WTC11 (cell line): ENCODE data around the gene LARP1. TPM values are rescaled to one million over a fixed set of nuclear protein-coding genes. Genes with fewer than 3 reads are reported as not detected.

Experiments
- ATAC-seq: fragments of 200-7000 bp; cut with Tn5 transposase; 2 replicates; pipeline ENCODE4 v1.10.0; 2021; ENCODE audit warnings: mild to moderate bottlenecking, moderate library complexity
- CTCF ChIA-PET: fragments of 300-600 bp; sonication (Branson Sonifier 250); formaldehyde crosslinking; loops from one replicate; lab custom pipeline; 2021; ENCODE audit warnings: antibody characterized with exemption; lab: Charles Lee
- POLR2A ChIA-PET: fragments of 350-600 bp; sonication (Branson Sonifier 250); formaldehyde crosslinking; loops from one replicate; lab custom pipeline; 2021; ENCODE audit warnings: antibody characterized with exemption; lab: Charles Lee
- DNase-seq: peaks from one replicate; pipeline ENCODE4 v3.0.0; 2021; ENCODE audit warnings: low spot score
- H3K27ac Mint-ChIP-seq: 2 replicates; pipeline ENCODE4 v1.8.0; 2021; ENCODE audit warnings: mixed read lengths
- H3K27me3 Mint-ChIP-seq: 2 replicates; pipeline ENCODE4 v1.8.0; 2021; ENCODE audit warnings: low read depth, mild to moderate bottlenecking, moderate library complexity, mixed read lengths
- H3K36me3 Mint-ChIP-seq: 2 replicates; pipeline ENCODE4 v1.8.0; 2021; ENCODE audit warnings: mixed read lengths
- H3K4me1 Mint-ChIP-seq: 2 replicates; pipeline ENCODE4 v1.8.0; 2022; ENCODE audit warnings: mixed read lengths
- H3K4me3 Mint-ChIP-seq: 2 replicates; pipeline ENCODE4 v1.8.0; 2021; ENCODE audit warnings: mild to moderate bottlenecking, moderate library complexity, mixed read lengths
- H3K9me3 Mint-ChIP-seq: 2 replicates; pipeline ENCODE4 v1.8.0; 2021; ENCODE audit warnings: mixed read lengths
- CREB1 ChIP-seq: sonication (generic); formaldehyde crosslinking; IDR thresholded peaks from 2 replicates; pipeline ENCODE4 v1.8.0; 2023; ENCODE audit warnings: mild to moderate bottlenecking, missing genetic modification reagents
- ELF4 ChIP-seq: sonication (generic); formaldehyde crosslinking; IDR thresholded peaks from 2 replicates; pipeline ENCODE4 v1.8.1; 2022; ENCODE audit warnings: low read depth, mild to moderate bottlenecking, moderate library complexity, missing genetic modification reagents
- EMX1 ChIP-seq: fragments of 250-450 bp; sonication (Bioruptor Pico); IDR thresholded peaks from 2 replicates; pipeline ENCODE4 v1.8.0; 2021; ENCODE audit warnings: mild to moderate bottlenecking
- IRF2 ChIP-seq: sonication (generic); formaldehyde crosslinking; IDR thresholded peaks from 2 replicates; pipeline ENCODE4 v1.8.0; 2022; ENCODE audit warnings: low read depth, missing genetic modification reagents, borderline replicate concordance
- JAZF1 ChIP-seq: fragments of 250-450 bp; sonication (Bioruptor Pico); IDR thresholded peaks from 2 replicates; pipeline ENCODE4 v1.9.0; 2021; ENCODE audit warnings: moderate library complexity, mild to moderate bottlenecking, inconsistent platforms
- KAT7 ChIP-seq: sonication (generic); formaldehyde crosslinking; IDR thresholded peaks from 2 replicates; pipeline ENCODE4 v1.8.1; 2023; ENCODE audit warnings: missing genetic modification reagents, mild to moderate bottlenecking, borderline replicate concordance
- MXD4 ChIP-seq: fragments of 250-450 bp; sonication (Bioruptor Pico); IDR thresholded peaks from 2 replicates; pipeline ENCODE4 v1.8.0; 2021; ENCODE audit warnings: mild to moderate bottlenecking, moderate library complexity, borderline replicate concordance
- NFATC4 ChIP-seq: fragments of 250-450 bp; sonication (Bioruptor Pico); IDR thresholded peaks from 2 replicates; pipeline ENCODE4 v1.9.0; 2021; ENCODE audit warnings: mild to moderate bottlenecking
- OVOL2 ChIP-seq: fragments of 250-450 bp; sonication (Bioruptor Pico); IDR thresholded peaks from 2 replicates; pipeline ENCODE4 v1.9.0; 2021; ENCODE audit warnings: mild to moderate bottlenecking, borderline replicate concordance
- SMAD3 ChIP-seq: sonication (generic); formaldehyde crosslinking; IDR thresholded peaks from 2 replicates; pipeline ENCODE4 v1.8.0; 2022; ENCODE audit warnings: missing genetic modification reagents, mild to moderate bottlenecking, borderline replicate concordance
- TP53 ChIP-seq: sonication (generic); formaldehyde crosslinking; IDR thresholded peaks from 2 replicates; pipeline ENCODE4 v1.8.1; 2023; ENCODE audit warnings: mild to moderate bottlenecking, missing genetic modification reagents
- ZBTB21 ChIP-seq: sonication (generic); formaldehyde crosslinking; IDR thresholded peaks from 2 replicates; pipeline ENCODE4 v1.8.1; 2023; ENCODE audit warnings: mild to moderate bottlenecking, missing genetic modification reagents, borderline replicate concordance
- ZNF121 ChIP-seq: sonication (generic); formaldehyde crosslinking; IDR thresholded peaks from 2 replicates; pipeline ENCODE4 v1.8.0; 2023; ENCODE audit warnings: missing genetic modification reagents
- ZNF219 ChIP-seq: sonication (generic); formaldehyde crosslinking; IDR thresholded peaks from 2 replicates; pipeline ENCODE4 v1.8.0; 2023; ENCODE audit warnings: missing genetic modification reagents, mild to moderate bottlenecking, borderline replicate concordance
- ZNF263 ChIP-seq: sonication (generic); formaldehyde crosslinking; IDR thresholded peaks from 2 replicates; pipeline ENCODE4 v1.8.1; 2022; ENCODE audit warnings: low read depth, mild to moderate bottlenecking, moderate library complexity, missing genetic modification reagents
- total RNA-seq: library from RNA; stranded (reverse); gene quantifications from 3 replicates; pipeline ENCODE4 v1.2.3, GENCODE V29; 2021
- TF ChIP-seq, protein P1 (sequence below): sonication (generic); formaldehyde crosslinking; IDR thresholded peaks from 2 replicates; pipeline ENCODE4 v1.8.1; 2023; ENCODE audit warnings: mild to moderate bottlenecking, missing genetic modification reagents, moderate library complexity
- TF ChIP-seq, protein P2 (sequence below): sonication (generic); formaldehyde crosslinking; IDR thresholded peaks from 2 replicates; pipeline ENCODE4 v1.8.1; 2023; ENCODE audit warnings: mild to moderate bottlenecking, moderate library complexity, missing genetic modification reagents
- TF ChIP-seq, protein P3 (sequence below): fragments of 250-450 bp; sonication (Bioruptor Pico); conservative IDR thresholded peaks from 2 replicates; pipeline ENCODE4 v1.9.0; 2021; ENCODE audit warnings: mild to moderate bottlenecking
- TF ChIP-seq, protein P4 (sequence below): fragments of 250-450 bp; sonication (Bioruptor Pico); IDR thresholded peaks from 2 replicates; pipeline ENCODE4 v1.9.0; 2021; ENCODE audit warnings: moderate library complexity, mild to moderate bottlenecking, inconsistent platforms, borderline replicate concordance
- TF ChIP-seq, protein P5 (sequence below): sonication (generic); formaldehyde crosslinking; IDR thresholded peaks from 2 replicates; pipeline ENCODE4 v1.8.0; 2023; ENCODE audit warnings: missing genetic modification reagents, mild to moderate bottlenecking, borderline replicate concordance
- TF ChIP-seq, protein P6 (sequence below): fragments of 250-450 bp; sonication (Bioruptor Pico); IDR thresholded peaks from 2 replicates; pipeline ENCODE4 v1.8.0; 2021; ENCODE audit warnings: mild to moderate bottlenecking

The LARP1 gene
- total RNA-seq, 1 experiment from 2014 or later = 406 TPM

DNA sequence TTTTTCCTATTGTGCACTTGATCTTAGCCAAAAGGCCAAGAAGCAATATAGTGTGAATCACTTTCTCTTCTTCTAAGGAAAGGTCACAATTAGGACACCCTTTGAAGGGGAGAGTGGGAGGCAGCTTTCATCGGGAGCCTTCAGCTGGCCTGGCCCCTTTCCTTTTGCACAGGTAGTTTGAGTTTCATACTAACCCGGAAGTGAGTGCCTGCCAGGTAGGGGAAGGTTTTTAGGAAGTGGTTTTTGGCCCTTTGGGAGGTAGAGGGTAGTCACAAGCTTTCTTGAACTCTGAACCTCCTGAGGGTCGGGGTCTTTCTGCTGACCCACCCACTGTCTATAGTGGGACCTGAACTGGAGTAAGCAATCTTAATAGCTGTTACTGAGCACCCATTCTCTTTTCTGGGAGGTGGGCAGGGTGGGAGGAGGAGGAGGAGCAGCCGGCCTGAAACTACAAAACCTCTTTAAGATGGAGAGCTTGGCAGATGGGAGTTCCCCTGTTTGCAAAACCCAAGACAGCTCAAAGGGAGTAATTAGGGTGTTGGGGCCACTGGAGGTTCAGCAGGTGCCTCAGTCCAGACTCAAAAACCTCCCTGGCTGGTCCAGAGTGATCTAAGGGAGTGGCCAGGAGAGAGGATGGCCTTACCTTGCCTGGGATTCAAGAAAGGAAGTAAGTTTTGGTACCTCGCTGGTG lies 6.0 kb downstream of the LARP1 start (continued):
- no peak for TF ChIP-seq ZNF219
- no peak for TF ChIP-seq OVOL2 (CRISPR knock-in tag)
- no peak for TF ChIP-seq ELF4 (CRISPR knock-in tag)
- TF ChIP-seq, protein P1, sequence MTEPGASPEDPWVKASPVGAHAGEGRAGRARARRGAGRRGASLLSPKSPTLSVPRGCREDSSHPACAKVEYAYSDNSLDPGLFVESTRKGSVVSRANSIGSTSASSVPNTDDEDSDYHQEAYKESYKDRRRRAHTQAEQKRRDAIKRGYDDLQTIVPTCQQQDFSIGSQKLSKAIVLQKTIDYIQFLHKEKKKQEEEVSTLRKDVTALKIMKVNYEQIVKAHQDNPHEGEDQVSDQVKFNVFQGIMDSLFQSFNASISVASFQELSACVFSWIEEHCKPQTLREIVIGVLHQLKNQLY = no peak
- TF ChIP-seq KAT7 (CRISPR knock-in tag) = no peak
- TF ChIP-seq, protein P2, sequence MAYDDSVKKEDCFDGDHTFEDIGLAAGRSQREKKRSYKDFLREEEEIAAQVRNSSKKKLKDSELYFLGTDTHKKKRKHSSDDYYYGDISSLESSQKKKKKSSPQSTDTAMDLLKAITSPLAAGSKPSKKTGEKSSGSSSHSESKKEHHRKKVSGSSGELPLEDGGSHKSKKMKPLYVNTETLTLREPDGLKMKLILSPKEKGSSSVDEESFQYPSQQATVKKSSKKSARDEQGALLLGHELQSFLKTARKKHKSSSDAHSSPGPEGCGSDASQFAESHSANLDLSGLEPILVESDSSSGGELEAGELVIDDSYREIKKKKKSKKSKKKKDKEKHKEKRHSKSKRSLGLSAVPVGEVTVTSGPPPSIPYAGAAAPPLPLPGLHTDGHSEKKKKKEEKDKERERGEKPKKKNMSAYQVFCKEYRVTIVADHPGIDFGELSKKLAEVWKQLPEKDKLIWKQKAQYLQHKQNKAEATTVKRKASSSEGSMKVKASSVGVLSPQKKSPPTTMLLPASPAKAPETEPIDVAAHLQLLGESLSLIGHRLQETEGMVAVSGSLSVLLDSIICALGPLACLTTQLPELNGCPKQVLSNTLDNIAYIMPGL (CRISPR knock-in tag) = no peak
- TF ChIP-seq, protein P3, sequence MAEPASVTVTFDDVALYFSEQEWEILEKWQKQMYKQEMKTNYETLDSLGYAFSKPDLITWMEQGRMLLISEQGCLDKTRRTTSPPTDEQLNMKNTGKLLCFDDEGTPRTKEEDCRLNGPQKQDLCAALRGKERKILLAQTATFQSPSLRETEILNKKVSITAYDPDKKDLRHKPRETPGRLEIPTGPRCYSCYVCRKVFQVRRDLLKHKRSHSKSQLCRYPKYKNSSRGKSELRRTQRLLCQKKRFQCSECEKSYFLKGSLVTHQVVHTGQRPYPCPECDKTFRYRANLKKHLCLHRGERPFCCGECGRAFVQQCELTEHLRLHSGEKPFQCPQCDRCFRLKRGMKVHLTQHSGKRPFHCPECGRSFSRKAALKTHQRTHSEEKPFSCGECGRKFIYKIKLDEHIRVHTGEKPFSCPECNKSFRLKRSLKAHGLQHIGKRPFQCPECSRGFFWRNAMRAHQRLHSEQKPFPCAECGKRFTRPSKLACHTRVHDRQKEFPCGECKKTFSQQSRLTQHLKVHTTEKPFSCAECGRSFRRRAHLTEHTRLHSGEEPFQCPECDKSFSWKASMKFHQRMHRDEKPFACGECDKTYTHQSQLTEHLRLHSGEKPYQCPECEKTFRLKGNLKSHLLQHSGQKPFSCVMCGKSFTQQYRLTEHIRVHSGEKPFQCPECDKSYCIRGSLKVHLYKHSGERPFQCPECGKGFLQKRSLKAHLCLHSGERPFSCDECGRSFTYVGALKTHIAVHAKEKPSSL = no peak
- TF ChIP-seq IRF2 (CRISPR knock-in tag) = no peak
- no peak for TF ChIP-seq JAZF1 (CRISPR knock-in tag)

DNA sequence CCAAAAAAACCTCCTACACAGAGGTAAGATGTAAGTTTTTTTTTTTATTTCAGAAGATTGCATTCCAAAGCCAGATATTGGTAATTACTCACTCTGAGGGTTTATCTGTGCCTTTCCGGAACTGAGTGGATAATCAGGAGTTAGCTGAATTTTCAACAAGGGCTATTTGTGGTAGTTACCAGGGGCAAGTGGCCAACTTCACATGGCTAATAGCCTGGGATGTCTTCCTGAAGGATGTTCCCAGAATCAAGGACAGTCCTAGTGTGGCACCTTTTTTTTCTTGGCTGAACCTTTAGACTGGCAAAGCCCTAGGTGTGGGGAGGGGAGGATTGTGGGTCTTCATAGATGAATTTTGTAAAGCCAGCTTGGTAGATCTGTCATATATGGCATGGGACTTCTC lies 7.1 kb downstream of the LARP1 start:
- TF ChIP-seq ZNF121 (CRISPR knock-in tag) (no peak), EMX1 (CRISPR knock-in tag) (no peak), ZNF263 (no peak), SMAD3 (CRISPR knock-in tag) (no peak), OVOL2 (CRISPR knock-in tag) (no peak), NFATC4 (CRISPR knock-in tag) (no peak), TP53 (CRISPR knock-in tag) (no peak), ZBTB21 (CRISPR knock-in tag) (no peak), CREB1 (CRISPR knock-in tag) (no peak), MXD4 (no peak), KAT7 (CRISPR knock-in tag) (no peak), ELF4 (CRISPR knock-in tag) (no peak)
- TF ChIP-seq, protein P4, sequence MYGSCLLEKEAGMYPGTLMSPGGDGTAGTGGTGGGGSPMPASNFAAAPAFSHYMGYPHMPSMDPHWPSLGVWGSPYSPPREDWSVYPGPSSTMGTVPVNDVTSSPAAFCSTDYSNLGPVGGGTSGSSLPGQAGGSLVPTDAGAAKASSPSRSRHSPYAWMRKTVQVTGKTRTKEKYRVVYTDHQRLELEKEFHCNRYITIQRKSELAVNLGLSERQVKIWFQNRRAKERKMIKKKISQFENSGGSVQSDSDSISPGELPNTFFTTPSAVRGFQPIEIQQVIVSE (CRISPR knock-in tag) = no peak
- TF ChIP-seq, protein P5, sequence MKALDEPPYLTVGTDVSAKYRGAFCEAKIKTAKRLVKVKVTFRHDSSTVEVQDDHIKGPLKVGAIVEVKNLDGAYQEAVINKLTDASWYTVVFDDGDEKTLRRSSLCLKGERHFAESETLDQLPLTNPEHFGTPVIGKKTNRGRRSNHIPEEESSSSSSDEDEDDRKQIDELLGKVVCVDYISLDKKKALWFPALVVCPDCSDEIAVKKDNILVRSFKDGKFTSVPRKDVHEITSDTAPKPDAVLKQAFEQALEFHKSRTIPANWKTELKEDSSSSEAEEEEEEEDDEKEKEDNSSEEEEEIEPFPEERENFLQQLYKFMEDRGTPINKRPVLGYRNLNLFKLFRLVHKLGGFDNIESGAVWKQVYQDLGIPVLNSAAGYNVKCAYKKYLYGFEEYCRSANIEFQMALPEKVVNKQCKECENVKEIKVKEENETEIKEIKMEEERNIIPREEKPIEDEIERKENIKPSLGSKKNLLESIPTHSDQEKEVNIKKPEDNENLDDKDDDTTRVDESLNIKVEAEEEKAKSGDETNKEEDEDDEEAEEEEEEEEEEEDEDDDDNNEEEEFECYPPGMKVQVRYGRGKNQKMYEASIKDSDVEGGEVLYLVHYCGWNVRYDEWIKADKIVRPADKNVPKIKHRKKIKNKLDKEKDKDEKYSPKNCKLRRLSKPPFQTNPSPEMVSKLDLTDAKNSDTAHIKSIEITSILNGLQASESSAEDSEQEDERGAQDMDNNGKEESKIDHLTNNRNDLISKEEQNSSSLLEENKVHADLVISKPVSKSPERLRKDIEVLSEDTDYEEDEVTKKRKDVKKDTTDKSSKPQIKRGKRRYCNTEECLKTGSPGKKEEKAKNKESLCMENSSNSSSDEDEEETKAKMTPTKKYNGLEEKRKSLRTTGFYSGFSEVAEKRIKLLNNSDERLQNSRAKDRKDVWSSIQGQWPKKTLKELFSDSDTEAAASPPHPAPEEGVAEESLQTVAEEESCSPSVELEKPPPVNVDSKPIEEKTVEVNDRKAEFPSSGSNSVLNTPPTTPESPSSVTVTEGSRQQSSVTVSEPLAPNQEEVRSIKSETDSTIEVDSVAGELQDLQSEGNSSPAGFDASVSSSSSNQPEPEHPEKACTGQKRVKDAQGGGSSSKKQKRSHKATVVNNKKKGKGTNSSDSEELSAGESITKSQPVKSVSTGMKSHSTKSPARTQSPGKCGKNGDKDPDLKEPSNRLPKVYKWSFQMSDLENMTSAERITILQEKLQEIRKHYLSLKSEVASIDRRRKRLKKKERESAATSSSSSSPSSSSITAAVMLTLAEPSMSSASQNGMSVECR (CRISPR knock-in tag) = no peak
- TF ChIP-seq, protein P1 = no peak
- TF ChIP-seq, protein P2 (CRISPR knock-in tag) = no peak
- TF ChIP-seq, protein P6, sequence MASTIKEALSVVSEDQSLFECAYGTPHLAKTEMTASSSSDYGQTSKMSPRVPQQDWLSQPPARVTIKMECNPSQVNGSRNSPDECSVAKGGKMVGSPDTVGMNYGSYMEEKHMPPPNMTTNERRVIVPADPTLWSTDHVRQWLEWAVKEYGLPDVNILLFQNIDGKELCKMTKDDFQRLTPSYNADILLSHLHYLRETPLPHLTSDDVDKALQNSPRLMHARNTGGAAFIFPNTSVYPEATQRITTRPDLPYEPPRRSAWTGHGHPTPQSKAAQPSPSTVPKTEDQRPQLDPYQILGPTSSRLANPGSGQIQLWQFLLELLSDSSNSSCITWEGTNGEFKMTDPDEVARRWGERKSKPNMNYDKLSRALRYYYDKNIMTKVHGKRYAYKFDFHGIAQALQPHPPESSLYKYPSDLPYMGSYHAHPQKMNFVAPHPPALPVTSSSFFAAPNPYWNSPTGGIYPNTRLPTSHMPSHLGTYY = no peak
- H3K27me3 Mint-ChIP-seq = no peaks in the 10 kb centered on the region
- POLR2A ChIA-PET = interaction anchor here (1.2 kb wide), 1 partner anchor 9 kb away, joined by 4 read pairs; no protein-coding TSS in a partner anchor
- DNase-seq = no peak
- peak overlapping the region; percentile 67 for H3K27ac Mint-ChIP-seq
- no peaks in the 10 kb centered on the region for H3K9me3 Mint-ChIP-seq
- H3K36me3 Mint-ChIP-seq = no peaks in the 10 kb centered on the region
- CTCF ChIA-PET = interaction anchor here (0.5 to 0.7 kb wide), 2 partner anchors 20 to 79 kb away, joined by 3 read pairs; no protein-coding TSS in a partner anchor
- no peak for ATAC-seq
- H3K4me1 Mint-ChIP-seq = peaks cover 80% of the 10 kb centered on the region
- no peak overlapping the region for H3K4me3 Mint-ChIP-seq
